Right ventricle myocardium superior (tissue), 1 donor: ENCODE results near the gene SLC27A2. TPM values are rescaled to one million over a fixed set of nuclear protein-coding genes. Genes with fewer than 3 reads are reported as not detected.

ENCODE experiments used
- ATAC-seq: fragments of 200-7000 bp; cut with Tn5 transposase; one replicate; pipeline ENCODE4 v1.9.1; 2020; ENCODE audit warnings: mild to moderate bottlenecking; ENCODE audit not compliant: poor library complexity
- DNase-seq: peaks from one replicate; pipeline ENCODE4 v3.0.0-alpha.2; 2020
- intact Hi-C: fragments of 100-400 bp; cut with DNase I; formaldehyde crosslinking; loops from one replicate; pipeline ENCODE4 v1.11.2; 2022
- total RNA-seq: library from RNA; stranded (reverse); fragmentation: NEBNext Ultra II Directional; extraction: Animal tissue kit (Norgen Biotek cat#: 25700); gene quantifications from one replicate; pipeline ENCODE4 v1.2.1, GENCODE V29; 2021
- donor health status: DM: no; HTN: yes; CAD: no; lungs with severe emphysema.

Gene SLC27A2
- total RNA-seq, 1 donor from 2014 or later = 0.24 TPM

DNA sequence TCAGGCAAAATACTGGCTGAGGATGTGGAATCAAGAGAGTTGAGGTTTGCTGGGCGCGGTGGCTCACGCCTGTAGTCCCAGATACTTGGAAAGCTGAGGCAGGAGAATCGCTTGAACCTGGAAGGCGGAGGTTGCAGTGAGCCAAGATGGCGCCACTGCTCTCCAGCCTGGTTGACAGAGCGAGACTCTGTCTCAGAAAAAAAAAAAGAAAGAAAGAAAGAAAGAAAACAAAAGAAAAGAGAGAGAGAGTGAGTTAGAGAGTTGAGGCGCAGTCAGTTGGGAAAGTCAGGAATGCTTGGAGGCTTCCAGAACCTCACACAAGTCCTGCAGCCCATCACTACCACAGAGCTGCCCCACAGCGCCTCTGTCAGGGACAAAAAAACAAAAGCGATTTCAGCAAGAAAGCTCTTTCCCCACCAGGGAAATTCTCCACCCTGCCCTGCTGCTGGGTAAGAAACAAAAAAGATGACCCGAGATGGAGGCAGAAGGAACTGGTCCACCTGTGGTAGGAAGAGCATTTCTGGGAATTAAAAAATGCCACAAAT, 69.7 kb downstream of the SLC27A2 start:
- DNase-seq = no peak
- no peak for ATAC-seq
- intact Hi-C loops = no loop called here

DNA sequence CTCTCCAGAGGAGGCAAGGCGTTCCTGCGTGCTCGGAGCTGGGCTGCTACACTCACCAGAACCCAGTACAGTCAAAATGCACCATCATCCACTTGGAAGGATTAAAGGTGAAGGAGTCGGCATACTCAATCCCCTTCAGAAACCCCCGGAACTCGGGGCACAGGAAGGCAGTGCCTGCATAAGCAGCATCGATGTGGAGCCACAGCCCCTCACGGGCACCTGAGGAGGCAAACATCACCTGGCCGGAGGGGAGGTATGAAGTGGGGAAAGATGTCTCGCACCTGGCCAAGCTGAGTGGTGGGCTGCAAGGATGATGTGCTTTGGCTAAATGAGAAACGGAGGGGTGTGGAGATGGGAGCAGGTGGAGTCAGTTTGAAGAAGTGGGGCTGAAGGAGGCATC, 70.6 kb downstream of the SLC27A2 start:
- ATAC-seq (no peak), DNase-seq (no peak)
- intact Hi-C loops = no loop called here

DNA sequence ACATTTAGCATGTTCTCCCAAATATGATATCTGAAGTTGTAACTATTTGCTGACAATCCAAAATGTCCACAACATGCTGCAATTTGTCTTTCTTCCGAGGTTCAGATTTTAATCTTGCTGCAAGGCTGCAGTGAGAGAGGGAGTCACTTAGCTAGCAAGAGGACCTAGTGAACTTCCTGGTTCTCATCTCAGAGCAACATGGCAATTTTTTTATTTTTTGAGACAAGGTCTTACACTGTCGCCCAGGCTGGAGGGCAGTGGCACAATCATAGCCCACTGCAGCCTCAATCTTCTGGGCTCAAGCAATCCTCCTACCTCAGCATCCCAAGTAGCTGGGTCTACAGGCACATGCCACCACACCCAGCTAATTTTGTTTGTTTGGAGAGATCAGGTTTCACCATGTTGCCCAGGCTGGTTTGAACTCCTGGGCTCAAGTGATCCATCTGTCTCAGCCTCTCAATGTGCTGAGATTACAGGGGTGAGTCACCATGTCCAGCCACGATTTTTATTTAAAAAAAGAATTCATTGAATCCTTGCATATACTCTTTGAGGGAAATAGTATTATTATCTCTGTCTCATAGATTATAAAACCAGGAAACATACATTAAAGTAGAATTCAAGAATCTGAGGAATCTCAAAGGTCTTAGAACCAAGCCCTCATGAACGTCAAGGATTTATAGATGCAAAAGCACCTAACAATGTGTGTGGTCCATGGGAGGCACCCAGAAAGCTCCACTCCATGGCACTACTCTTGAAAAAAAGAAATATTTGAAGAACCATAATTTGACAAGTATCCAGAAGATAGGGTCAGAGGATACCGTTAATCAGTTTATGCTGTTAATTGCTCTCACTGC, 74.4 kb downstream of the SLC27A2 start:
- intact Hi-C loops = no loop called here
- DNase-seq (no peak), ATAC-seq (no peak)

DNA sequence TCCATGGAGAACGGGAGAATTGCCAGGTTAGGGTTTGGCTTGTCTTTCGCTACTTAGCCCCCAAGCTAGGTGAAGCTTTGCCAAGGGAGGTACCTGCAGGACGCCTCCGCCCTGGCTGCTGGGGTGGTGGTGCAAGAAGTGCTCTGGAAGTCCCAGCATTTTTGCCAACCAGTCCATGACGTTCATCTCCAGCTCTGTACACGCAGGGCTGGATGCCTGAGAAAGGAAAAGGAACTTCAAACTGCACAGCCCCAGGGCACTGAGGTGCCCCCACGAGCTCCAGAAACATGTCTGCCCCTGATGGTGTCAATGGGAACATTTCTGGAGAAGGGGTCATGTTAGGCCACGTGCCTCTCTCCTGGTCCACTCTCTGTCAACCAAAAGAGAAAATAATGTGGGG, 75.3 kb downstream of the SLC27A2 start:
- DNase-seq (no peak), ATAC-seq (no peak)
- intact Hi-C loops = no loop called here

DNA sequence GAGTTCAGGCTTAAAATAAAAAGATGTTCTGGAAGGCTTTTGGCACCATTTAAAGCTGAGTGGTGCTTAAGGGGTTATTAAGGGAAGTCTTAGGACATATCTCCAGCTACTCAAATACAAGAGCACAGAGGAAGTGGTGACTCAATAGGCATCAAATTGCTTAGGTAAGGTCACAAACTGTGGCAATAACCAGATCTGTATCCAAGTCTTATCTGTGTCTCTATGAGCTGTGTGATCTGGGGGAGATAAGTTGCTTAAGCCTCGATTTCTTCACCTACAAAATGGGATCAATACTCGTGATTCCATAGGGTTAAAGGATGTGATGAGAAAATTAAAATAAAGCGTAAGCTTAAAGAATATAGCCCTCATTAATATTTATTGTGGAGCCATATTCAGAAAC, 75.9 kb downstream of the SLC27A2 start:
- intact Hi-C loops = no loop called here
- DNase-seq = no peak
- ATAC-seq = no peak

DNA sequence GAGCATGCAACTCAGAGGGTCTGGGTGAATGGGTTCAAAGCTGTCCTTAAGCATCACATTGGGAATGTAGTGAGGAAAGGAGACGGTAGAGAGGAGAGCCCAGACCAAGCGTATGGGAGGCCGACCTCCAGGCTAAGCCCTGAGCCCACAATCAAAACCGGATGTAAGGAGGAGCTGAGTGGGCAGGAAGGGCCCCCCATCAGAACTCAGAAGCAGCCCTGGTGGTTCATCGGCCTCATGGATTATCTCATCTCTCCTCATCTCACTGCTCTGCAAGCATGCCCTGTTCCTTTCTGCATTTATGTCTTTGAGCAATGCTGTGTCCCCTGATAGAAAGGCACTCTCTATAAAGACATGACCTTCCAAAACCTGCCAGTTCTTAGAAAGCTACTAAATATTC, 77.3 kb downstream of the SLC27A2 start:
- intact Hi-C loops = no loop called here
- ATAC-seq = no peak
- no peak for DNase-seq

DNA sequence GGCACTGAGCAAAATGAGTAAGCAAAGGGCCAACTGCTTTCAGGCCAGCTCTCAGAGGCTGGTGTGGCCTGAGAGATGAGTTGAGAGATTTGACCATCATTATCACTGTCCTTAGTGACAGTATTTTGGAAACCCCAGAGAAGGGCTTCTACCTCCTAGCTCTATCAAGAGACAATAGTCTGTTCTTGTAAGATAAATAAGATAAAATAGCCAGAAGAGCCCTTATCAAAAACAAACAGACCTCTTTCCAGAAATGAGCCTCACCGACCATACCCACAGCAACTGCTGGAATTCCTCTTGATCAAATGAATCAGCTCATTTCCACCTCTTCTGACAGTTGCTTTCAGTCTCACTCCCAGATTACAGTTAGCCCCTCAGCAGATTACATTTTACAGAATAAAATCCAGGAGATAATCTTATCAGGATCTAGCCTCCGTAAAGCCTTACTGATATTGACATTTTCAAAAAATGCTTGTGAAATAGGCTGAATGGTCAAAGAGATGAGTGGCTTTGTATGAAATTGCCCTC, 79.0 kb downstream of the SLC27A2 start:
- no peak for ATAC-seq
- no peak for DNase-seq
- intact Hi-C loops = no loop called here

DNA sequence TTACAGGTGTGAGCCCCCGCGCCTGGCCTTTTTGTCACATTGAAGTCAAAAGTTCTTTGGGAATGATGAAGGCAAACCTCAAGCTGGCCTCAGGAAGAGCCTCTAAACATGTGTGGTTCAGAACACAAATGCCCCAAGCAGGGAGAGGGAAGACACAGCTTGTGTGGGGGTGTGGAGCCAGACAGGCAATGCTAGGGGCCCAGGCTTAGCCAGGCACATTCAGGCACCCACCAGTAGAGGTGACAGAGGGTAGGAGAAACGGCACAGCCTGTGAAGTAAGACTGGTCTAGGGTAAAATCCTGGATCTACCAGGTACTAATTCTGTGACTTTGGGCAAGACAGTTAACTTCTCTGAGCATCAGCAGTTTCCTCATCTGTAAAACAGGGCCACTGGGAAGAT, 80.0 kb downstream of the SLC27A2 start:
- intact Hi-C loops = no loop called here
- ATAC-seq (no peak), DNase-seq (no peak)

DNA sequence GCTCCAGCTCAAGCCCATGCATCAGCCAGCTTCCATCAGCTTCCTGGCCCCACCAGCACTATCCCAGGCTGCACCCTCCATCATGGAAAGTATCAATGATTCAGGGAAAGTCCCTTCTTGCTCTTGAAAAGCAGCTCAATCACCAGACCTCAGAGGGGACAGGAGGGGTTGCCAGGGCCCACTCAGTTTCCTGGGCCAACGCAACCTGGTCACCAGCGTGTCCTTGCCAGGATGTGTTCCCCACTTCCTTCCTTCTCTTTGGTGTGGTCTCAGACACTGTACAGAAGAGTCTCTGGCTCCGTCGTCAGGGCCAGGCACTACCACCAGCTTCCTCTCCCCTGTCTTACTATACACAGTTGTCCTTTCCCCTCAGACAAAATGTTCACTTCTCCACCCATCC, 80.5 kb downstream of the SLC27A2 start:
- intact Hi-C loops = no loop called here
- no peak for ATAC-seq
- no peak for DNase-seq

DNA sequence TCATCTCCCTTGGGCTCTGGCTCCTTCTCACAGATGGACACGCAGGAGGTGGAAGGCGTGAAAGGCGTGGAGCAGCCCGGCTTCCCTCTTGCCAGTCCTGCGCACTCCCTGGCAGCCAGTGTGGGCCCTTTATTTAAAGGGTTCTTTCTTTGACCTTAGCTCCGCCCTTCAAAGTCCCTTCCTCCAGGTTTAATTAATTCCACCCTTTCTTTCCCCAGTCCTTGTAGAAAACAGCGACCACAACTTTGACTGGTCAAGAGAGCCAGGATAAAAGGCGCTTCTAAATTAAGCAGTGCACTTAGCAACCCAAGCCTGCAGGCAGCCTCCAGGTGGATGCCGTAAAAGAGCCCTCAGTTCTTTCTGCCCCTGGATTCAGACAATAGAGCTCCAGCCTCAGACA, 83.6 kb downstream of the SLC27A2 start, which contains the start of gene HDC:
HDC (minus strand) TSS at position 107 of the 400 bp plus-strand sequence; CDS start at position 4, 103 bp downstream.
- intact Hi-C loops = no loop called here
- ATAC-seq = no peak

DNA sequence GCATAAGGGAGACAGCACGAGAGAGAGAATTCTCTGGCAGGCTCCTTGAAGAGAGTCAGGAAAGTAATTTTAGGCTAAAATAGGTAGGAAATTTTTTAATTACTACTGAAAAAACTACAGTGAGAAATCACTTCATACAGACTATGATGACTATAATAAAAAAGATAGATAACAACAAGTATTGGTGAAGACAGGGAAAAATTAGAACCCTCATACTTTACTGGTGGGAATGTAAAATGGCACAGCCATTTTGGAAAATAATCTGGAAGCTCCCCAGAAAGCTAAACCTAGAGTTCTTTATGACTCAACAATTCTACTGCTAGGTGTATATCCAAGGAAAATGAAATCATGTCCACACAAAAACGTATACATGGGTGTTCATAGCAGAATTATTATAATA, 85.6 kb downstream of the SLC27A2 start:
- ATAC-seq = no peak
- intact Hi-C loops = no loop called here
- no peak for DNase-seq

More for the DNA sequence above, 83.6 kb downstream of the SLC27A2 start, which contains the start of gene HDC:
- no peak for DNase-seq

DNA sequence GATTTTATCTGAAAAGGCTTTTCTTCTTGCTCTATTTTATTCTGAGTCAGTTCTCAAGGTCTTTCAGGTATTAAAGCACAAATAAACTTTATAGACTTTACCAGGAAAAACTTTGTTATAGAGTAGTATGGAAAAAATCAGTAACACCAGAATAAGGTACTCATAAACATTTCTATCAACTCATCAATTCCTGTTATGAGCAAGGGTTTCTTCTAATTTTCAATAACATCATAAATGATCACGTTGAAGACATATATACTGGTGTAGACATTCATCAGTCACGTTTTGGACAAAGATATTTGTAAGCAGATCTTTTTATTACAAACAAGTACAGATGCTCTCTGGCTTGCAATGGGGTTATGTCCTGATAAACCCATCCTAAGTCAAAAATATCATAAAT, 93.1 kb downstream of the SLC27A2 start:
- ATAC-seq (no peak), DNase-seq (no peak)
- intact Hi-C loops = no loop called here

DNA sequence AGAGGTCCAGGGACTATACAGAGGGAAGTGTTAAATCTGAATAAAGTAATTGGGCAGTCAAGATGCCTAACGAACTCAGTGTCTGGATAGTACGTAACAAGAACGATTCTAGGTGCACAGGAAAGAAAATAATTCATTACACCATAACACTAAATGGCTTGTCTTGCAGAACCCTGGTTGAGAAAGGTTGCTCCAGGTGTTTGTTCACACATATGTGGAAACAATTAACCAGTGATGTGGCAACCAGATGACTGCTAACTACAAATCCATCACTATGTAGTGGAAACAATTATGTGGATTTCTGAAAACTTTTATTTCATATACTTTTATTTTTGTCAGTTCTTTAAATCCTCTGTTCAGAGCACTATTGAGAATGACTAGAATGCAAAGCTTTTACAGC, 93.9 kb downstream of the SLC27A2 start:
- no peak for ATAC-seq
- no peak for DNase-seq
- intact Hi-C loops = no loop called here

DNA sequence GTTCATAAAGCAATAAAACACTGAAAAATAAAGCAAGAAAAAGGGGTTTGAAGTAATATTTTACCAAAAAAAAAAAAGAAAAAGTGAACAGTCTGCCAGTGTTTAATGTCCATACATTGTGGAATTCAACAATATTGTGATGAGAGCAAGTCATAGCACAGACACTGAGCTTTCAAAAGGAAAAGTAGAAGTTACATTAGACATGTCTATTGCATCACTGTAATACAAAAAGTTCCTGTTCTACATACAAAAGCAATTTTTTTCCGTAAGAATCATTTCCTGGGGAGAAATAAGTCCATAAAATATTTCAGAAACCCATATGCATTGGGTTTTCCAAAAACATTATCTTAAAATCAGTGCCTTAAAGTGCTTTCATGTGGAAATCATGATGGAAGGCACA, 95.4 kb downstream of the SLC27A2 start:
- ATAC-seq (no peak), DNase-seq (no peak)
- intact Hi-C loops = no loop called here

DNA sequence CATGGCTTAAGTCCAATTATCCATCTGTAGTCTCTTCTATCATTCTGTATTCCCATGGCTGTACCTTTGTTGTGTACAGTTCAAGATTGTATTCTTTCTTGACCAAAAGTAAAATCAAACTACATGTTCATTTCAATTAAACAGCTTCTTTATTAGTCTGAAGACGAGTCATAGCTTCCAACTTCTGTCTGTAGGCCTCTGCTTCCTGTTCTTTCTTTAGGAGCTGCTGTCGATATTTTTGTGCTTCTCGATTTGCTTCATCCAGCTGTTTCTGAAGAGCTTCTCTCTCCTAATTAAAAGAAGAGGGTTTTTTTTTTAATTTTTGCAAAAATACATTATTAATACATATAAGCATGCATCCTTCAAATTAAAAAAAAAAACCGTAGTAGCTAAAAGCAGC, 96.5 kb downstream of the SLC27A2 start:
- intact Hi-C loops = no loop called here
- no peak for DNase-seq
- no peak for ATAC-seq

DNA sequence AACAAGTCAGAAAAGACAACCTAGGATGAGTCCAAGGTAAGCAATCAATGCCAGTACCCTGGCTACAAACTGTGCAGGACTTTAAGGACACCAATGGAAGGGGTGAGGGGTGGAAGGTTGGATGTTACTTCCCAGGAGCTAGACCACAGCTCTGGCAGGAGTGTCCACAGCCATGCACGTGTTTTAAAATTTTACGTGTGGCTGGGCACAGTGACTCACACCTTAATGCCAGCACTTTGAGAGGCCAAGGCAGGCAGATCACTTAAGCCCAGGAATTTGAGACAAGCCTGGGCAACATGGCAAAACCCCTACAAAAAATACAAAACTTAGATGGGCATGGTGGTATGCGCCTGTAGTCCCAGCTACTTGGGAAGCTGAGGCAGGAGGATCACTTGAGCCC, 98.3 kb downstream of the SLC27A2 start:
- DNase-seq (no peak), ATAC-seq (no peak)
- intact Hi-C loops = no loop called here

DNA sequence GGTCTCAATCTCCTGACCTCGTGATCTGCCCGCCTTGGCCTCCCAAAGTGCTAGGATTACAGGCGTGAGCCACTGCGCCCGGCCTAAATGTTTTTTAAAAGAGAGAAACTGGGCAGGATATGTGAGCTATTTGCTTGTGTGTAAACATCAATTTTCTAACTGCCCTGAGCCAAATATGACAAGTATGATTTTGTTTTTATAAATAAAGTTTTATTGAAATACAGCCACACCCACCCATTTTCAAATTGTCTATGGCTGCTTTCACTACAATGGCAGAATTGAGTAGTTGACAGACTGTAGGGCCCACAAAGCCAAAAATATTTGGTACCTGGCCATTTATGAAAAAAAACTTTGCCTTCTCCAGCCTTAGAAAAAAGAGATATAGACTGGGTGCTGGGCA, 99.4 kb downstream of the SLC27A2 start:
- intact Hi-C loops = no loop called here
- DNase-seq (no peak), ATAC-seq (no peak)
